Esophagus squamous epithelium (tissue), 5 donors: ENCODE measurements around the gene TRIM10. TPM values are rescaled to one million over a fixed set of nuclear protein-coding genes. Genes with fewer than 3 reads are reported as not detected.

ENCODE experiments used
- DNase-seq: peaks from one replicate; lab custom pipeline; 2025; lab: John Stamatoyannopoulos, UW
- H3K27ac ChIP-seq, 4 donors: fragments of 200-600 bp; sonication (generic); one replicate each; pipeline ENCODE4 v1.5.1; 2016 to 2019; ENCODE audit warnings: mild to moderate bottlenecking in 1 of 4
- H3K27me3 ChIP-seq, 4 donors: fragments of 200-600 bp; sonication (generic); 1 replicate in 3 of 4; 2 replicates in 1 of 4; pipeline versions ENCODE4 v1.5.1 to v1.6.0; 2017 to 2021; ENCODE audit warnings: antibody characterized with exemption in 1 of 4
- H3K36me3 ChIP-seq, 3 donors: fragments of 200-600 bp; sonication (generic); one replicate each; pipeline ENCODE4 v1.5.1; 2016 to 2019
- H3K4me1 ChIP-seq, 3 donors: fragments of 200-600 bp; sonication (generic); one replicate each; pipeline ENCODE4 v1.5.1; 2017 to 2019
- H3K4me3 ChIP-seq, 4 donors: fragments of 200-600 bp; sonication (generic); 1 replicate in 3 of 4; 2 replicates in 1 of 4; pipeline ENCODE4 v1.5.1; 2016 to 2019; ENCODE audit warnings: mild to moderate bottlenecking in 2 of 4, moderate library complexity in 1 of 4
- H3K9me3 ChIP-seq, 3 donors: fragments of 200-600 bp; sonication (generic); one replicate each; pipeline ENCODE4 v1.5.1; 2016 to 2019
- CTCF ChIP-seq, 6 experiments: fragments of 450-650 bp in 4 of 6; fragments of 200-600 bp in 2 of 6; sonication (generic) in 2 of 6; IDR thresholded peaks; one replicate each; pipeline ENCODE4 v1.5.1; 2016 to 2019; ENCODE audit warnings: antibody characterized with exemption in 6 of 6, mild to moderate bottlenecking in 4 of 6, moderate library complexity in 4 of 6
- POLR2A ChIP-seq, 4 donors: fragments of 450-650 bp; IDR thresholded peaks; one replicate each; pipeline ENCODE4 v1.6.1; 2017; ENCODE audit warnings: antibody characterized with exemption in 4 of 4, mild to moderate bottlenecking in 4 of 4, moderate library complexity in 3 of 4
- WGBS, 2 donors: methylation state at CpG; one replicate each; pipeline ENCODE4 v1.1.5; 2018; 5-methylcytosine and 5-hydroxymethylcytosine counted together
- intact Hi-C: fragments of 100-400 bp; cut with DNase I; formaldehyde crosslinking; loops from one replicate; pipeline ENCODE4 v1.15.0; 2022
- total RNA-seq, 4 donors: library from RNA; depleted of rRNA; stranded (reverse); fragments of >200 nt; gene quantifications; one replicate each; pipeline ENCODE4 v1.1.0, GENCODE V29; 2016
- donor health status: DM: yes; HTN: yes; CAD: no.

The TRIM10 gene
- total RNA-seq, 4 donors from 2014 or later: not detected

GRCh38 chr6:30130179-30130679 is 30.8 kb downstream of the TRIM10 start:
- no peak for DNase-seq
- intact Hi-C loops: no loop called here
- Histone ChIP-seq H3K4me3 (no peak overlapping the region), H3K36me3 (no peaks in the 10 kb centered on the region), H3K27ac (no peak overlapping the region), H3K4me1 (peaks cover 6 to 28% (median 10%) of the 10 kb centered on the region in 3 donors), H3K9me3 (no peaks in the 10 kb centered on the region), H3K27me3 (peaks cover 0 to 98% (median 23%) of the 10 kb centered on the region in 4 donors)
- WGBS, 2 donors: 67% methylated on average over 4 of the region's 4 CpGs
- no peak for TF ChIP-seq CTCF (IDR thresholded peaks at IDR 0.05)
- TF ChIP-seq POLR2A (IDR thresholded peaks at IDR 0.05): no peak

GRCh38 chr6:30129265-30130178 is 31.5 kb downstream of the TRIM10 start:
- H3K4me1 ChIP-seq: peaks cover 6 to 28% (median 10%) of the 10 kb centered on the region in 3 donors
- no peaks in the 10 kb centered on the region for H3K36me3 ChIP-seq
- intact Hi-C loops: no loop called here
- TF ChIP-seq CTCF (IDR thresholded peaks at IDR 0.05) (no peak), POLR2A (IDR thresholded peaks at IDR 0.05) (no peak)
- H3K9me3 ChIP-seq: no peaks in the 10 kb centered on the region
- WGBS, 2 donors: 62 to 67% methylated on average over 10 of the region's 10 CpGs
- no peak overlapping the region for H3K27ac ChIP-seq
- H3K4me3 ChIP-seq: no peak overlapping the region
- no peak for DNase-seq
- H3K27me3 ChIP-seq: peaks cover 0 to 91% (median 23%) of the 10 kb centered on the region in 4 donors

GRCh38 chr6:30127238-30128093 is 33.5 kb downstream of the TRIM10 start:
- intact Hi-C loops: no loop called here
- TF ChIP-seq POLR2A (IDR thresholded peaks at IDR 0.05) (no peak), CTCF (IDR thresholded peaks at IDR 0.05) (no peak)
- Histone ChIP-seq H3K27ac (no peak overlapping the region), H3K36me3 (no peaks in the 10 kb centered on the region), H3K27me3 (peaks cover 0 to 74% (median 23%) of the 10 kb centered on the region in 4 donors), H3K9me3 (no peaks in the 10 kb centered on the region), H3K4me1 (peaks cover 6 to 28% (median 10%) of the 10 kb centered on the region in 3 donors), H3K4me3 (peak overlapping the region in 3 of 4 donors; percentile 3 to 37 (median 17))
- no peak for DNase-seq
- 18 to 27% methylated on average over 28 to 43 of the region's 50 CpGs for WGBS, 2 donors

- intact Hi-C loops: no loop called here
- Histone ChIP-seq H3K9me3 (no peaks in the 10 kb centered on the region), H3K36me3 (no peaks in the 10 kb centered on the region), H3K4me1 (peaks cover 0 to 10% (median 2%) of the 10 kb centered on the region in 3 donors), H3K27me3 (peaks cover 0 to 36% (median 0%) of the 10 kb centered on the region in 4 donors), H3K4me3 (no peak overlapping the region), H3K27ac (no peak overlapping the region)
- TF ChIP-seq CTCF (IDR thresholded peaks at IDR 0.05) (no peak), POLR2A (IDR thresholded peaks at IDR 0.05) (no peak)
- DNase-seq: no peak
- WGBS, 2 donors: 33 to 49% methylated on average over 2 of the region's 2 CpGs
Observed at GRCh38 chr6:30122515-30122914, 38.5 kb downstream of the TRIM10 start.
